A549 (cell line): Measurements from ENCODE around the gene APLP2. TPM values are rescaled to one million over a fixed set of nuclear protein-coding genes. Genes with fewer than 3 reads are reported as not detected.
A peak's percentile ranks its signal among the peaks of the same experiment; 100 is the strongest.

Experiments used
- ATAC-seq, 2 experiments: fragments of 200-7000 bp in 1 of 2; fragments of >200 bp in 1 of 2; cut with Nextera tagmentation in 1 of 2; cut with Tn5 transposase in 1 of 2; 3 replicates each; pipeline versions ENCODE4 v1.8.0 to v1.9.1; 2018 to 2020; ENCODE audit warnings: mild to moderate bottlenecking in 1 of 2, moderate library complexity in 1 of 2
- CTCF ChIA-PET: fragments of 300-600 bp; sonication (Branson Sonifier 250); formaldehyde crosslinking; extraction: SDS; loops from one replicate; lab custom pipeline; 2021; ENCODE audit warnings: antibody characterized with exemption, inconsistent platforms; lab: Yijun Ruan, JAX
- POLR2A ChIA-PET: fragments of 350-600 bp; formaldehyde crosslinking; extraction: SDS; loops from one replicate; lab custom pipeline; 2021; ENCODE audit warnings: antibody characterized with exemption, inconsistent platforms; lab: Yijun Ruan, JAX
- DNase-seq, 2 experiments: peaks; one replicate each; pipeline versions ENCODE4 v3.0.0 to v3.0.0-alpha.2; 2011 to 2016; ENCODE audit warnings: low read depth in 1 of 2, low spot score in 1 of 2
- FAIRE-seq: peaks from 2 replicates; lab custom pipeline; 2011; peaks lifted over from hg19 to GRCh38; lab: Jason Lieb, UNC
- H3K27ac ChIP-seq, 2 experiments: fragments of >200 bp; sonication (Bioruptor Twin); formaldehyde crosslinking; 3 replicates each; pipeline ENCODE4 v1.5.1; 2016 to 2017
- H3K4me1 ChIP-seq: fragments of >200 bp; sonication (Bioruptor Twin); formaldehyde crosslinking; 3 replicates; pipeline ENCODE4 v1.6.1; 2016
- H3K4me2 ChIP-seq: fragments of >200 bp; sonication (Bioruptor Twin); formaldehyde crosslinking; 3 replicates; pipeline ENCODE4 v1.6.1; 2016
- H3K4me3 ChIP-seq: fragments of >200 bp; sonication (Bioruptor Twin); formaldehyde crosslinking; 3 replicates; pipeline ENCODE4 v1.5.1; 2016
- H3K9me3 ChIP-seq: fragments of >200 bp; sonication (Bioruptor Twin); formaldehyde crosslinking; 3 replicates; pipeline ENCODE4 v1.6.1; 2016
- BHLHE40 ChIP-seq: IDR thresholded peaks from 2 replicates; pipeline ENCODE4 v1.6.1; 2012; ENCODE audit warnings: low read depth, low read length, inconsistent platforms
- CEBPB ChIP-seq, 2 experiments: fragments of >200 bp in 1 of 2; sonication (Bioruptor Twin) in 1 of 2; formaldehyde crosslinking in 1 of 2; IDR thresholded peaks; 2 replicates each; pipeline ENCODE4 v1.6.1; 2012 to 2016
- CHD4 ChIP-seq: fragments of 200-600 bp; sonication (generic); IDR thresholded peaks from 2 replicates; pipeline ENCODE4 v1.6.1; 2016; ENCODE audit warnings: antibody characterized with exemption, mild to moderate bottlenecking, borderline replicate concordance
- FOXS1 ChIP-seq: fragments of 250-450 bp; sonication (Bioruptor Pico); IDR thresholded peaks from 2 replicates; pipeline ENCODE4 v1.5.0; 2020; ENCODE audit warnings: mild to moderate bottlenecking, moderate library complexity
- HDAC2 ChIP-seq: fragments of 200-600 bp; sonication (generic); IDR thresholded peaks from 2 replicates; pipeline ENCODE4 v1.6.1; 2016
- HOXB13 ChIP-seq: fragments of 250-450 bp; sonication (Bioruptor Pico); IDR thresholded peaks from 2 replicates; pipeline ENCODE4 v1.5.0; 2020; ENCODE audit warnings: low read depth, mild to moderate bottlenecking, moderate library complexity
- JUNB ChIP-seq: fragments of >200 bp; sonication (Bioruptor Twin); formaldehyde crosslinking; IDR thresholded peaks from 2 replicates; pipeline ENCODE4 v1.6.1; 2016
- KDM1A ChIP-seq: fragments of 200-600 bp; sonication (generic); IDR thresholded peaks from 2 replicates; pipeline ENCODE4 v1.6.1; 2016; ENCODE audit warnings: low read depth, mild to moderate bottlenecking
- KDM5A ChIP-seq: fragments of 200-600 bp; sonication (generic); IDR thresholded peaks from 2 replicates; pipeline ENCODE4 v1.6.1; 2016; ENCODE audit warnings: antibody characterized with exemption, mild to moderate bottlenecking
- MAFK ChIP-seq: fragments of 450-650 bp; IDR thresholded peaks from 2 replicates; pipeline ENCODE4 v1.6.1; 2014; ENCODE audit not compliant: partially characterized antibody
- POLR2AphosphoS2 ChIP-seq: conservative IDR thresholded peaks from 2 replicates; pipeline ENCODE4 v1.6.1; 2012; ENCODE audit warnings: low read length, improper control_type of control experiment, inconsistent platforms
- RAD21 ChIP-seq, 2 experiments: fragments of >200 bp in 1 of 2; sonication (Bioruptor Twin) in 1 of 2; formaldehyde crosslinking in 1 of 2; IDR thresholded peaks in 1 of 2; conservative IDR thresholded peaks in 1 of 2; 2 replicates in 1 of 2; 3 replicates in 1 of 2; pipeline ENCODE4 v1.6.1; 2012 to 2018; ENCODE audit warnings: inconsistent platforms in 1 of 2
- SMC3 ChIP-seq: fragments of >200 bp; sonication (Bioruptor Twin); formaldehyde crosslinking; IDR thresholded peaks from 3 replicates; pipeline ENCODE4 v1.6.1; 2018; ENCODE audit warnings: inconsistent platforms
- TFCP2L1 ChIP-seq: fragments of 250-450 bp; sonication (Bioruptor Pico); IDR thresholded peaks from 2 replicates; pipeline ENCODE4 v1.5.0; 2021; ENCODE audit warnings: mild to moderate bottlenecking
- ZFP36 ChIP-seq: fragments of 450-650 bp; IDR thresholded peaks from 2 replicates; pipeline ENCODE4 v1.6.1; 2014; ENCODE audit warnings: borderline replicate concordance; ENCODE audit not compliant: partially characterized antibody
- WGBS: methylation state at CpG from one replicate; pipeline ENCODE4 v1.1.6; 2017; ENCODE audit errors: missing lambda C conversion rate; 5-methylcytosine and 5-hydroxymethylcytosine counted together
- polyA plus RNA-seq, 4 experiments: library from polyadenylated mRNA; depleted of rRNA in 3 of 4; stranded (reverse); fragments of >200 nt; fragmentation: RNase III in 1 of 4; extraction: RNeasy Plus Mini Kit Qiagen cat#74134 plus additional on column Dnase treatment in 1 of 4; gene quantifications; 2 replicates in 3 of 4; 3 replicates in 1 of 4; pipeline ENCODE4 v1.2.3, GENCODE V29; 2011 to 2017
- TF ChIP-seq, protein P1 (sequence below): IDR thresholded peaks from 2 replicates; pipeline ENCODE4 v1.6.1; 2012
- TF ChIP-seq, protein P2 (sequence below): fragments of >200 bp; sonication (Bioruptor Twin); formaldehyde crosslinking; IDR thresholded peaks from 3 replicates; pipeline ENCODE4 v1.5.1; 2016
- TF ChIP-seq, protein P3 (sequence below): fragments of 250-450 bp; sonication (Bioruptor Pico); IDR thresholded peaks from 2 replicates; pipeline ENCODE4 v1.5.0; 2021; ENCODE audit warnings: mild to moderate bottlenecking, moderate library complexity, borderline replicate concordance
- TF ChIP-seq, protein P4 (sequence below): fragments of >200 bp; sonication (Bioruptor Twin); formaldehyde crosslinking; IDR thresholded peaks from 3 replicates; pipeline ENCODE4 v1.6.1; 2016

APLP2 gene
- polyA plus RNA-seq, 2 of the 4 experiments (the other 2 are of a cell fraction), result 166 to 203 TPM

DNA sequence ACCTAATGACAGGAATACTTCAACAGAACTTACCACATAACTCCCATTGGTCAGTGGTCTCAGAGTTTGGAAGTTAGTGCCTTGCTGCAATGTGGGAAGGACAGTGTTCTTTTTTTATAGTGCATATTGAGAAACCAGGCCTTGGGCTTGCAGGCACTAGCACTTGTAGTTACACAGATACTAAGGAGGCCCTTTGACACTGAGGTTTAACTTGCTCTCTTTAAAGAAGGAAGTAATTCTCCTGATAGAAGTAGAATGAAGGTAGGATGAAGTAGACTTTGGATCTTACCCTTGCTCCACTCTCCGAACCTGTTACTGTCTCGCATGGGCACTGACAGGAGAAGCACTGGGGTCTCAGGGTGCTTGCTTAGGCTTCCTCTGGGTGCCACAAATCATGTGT is 58.9 kb downstream of the APLP2 start:
- Histone ChIP-seq H3K4me1 (peaks cover 13% of the 10 kb centered on the region), H3K4me2 (no peak overlapping the region), H3K4me3 (no peak overlapping the region), H3K9me3 (no peaks in the 10 kb centered on the region), H3K27ac (no peak overlapping the region)
- DNase-seq (no peak), ATAC-seq (no peak), FAIRE-seq (no peak)
- TF ChIP-seq, protein P1, sequence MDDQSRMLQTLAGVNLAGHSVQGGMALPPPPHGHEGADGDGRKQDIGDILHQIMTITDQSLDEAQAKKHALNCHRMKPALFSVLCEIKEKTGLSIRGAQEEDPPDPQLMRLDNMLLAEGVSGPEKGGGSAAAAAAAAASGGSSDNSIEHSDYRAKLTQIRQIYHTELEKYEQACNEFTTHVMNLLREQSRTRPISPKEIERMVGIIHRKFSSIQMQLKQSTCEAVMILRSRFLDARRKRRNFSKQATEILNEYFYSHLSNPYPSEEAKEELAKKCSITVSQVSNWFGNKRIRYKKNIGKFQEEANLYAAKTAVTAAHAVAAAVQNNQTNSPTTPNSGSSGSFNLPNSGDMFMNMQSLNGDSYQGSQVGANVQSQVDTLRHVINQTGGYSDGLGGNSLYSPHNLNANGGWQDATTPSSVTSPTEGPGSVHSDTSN, result no peak
- no peak for TF ChIP-seq MAFK
- TF ChIP-seq BHLHE40, result no peak
- ChIA-PET POLR2A (no interaction called here), CTCF (interaction anchor here (1.7 to 9.8 kb wide), 2 partner anchors 126 to 203 kb away, joined by 4 to 109 read pairs; partner anchors contain the start of gene PRDM10)
- 91% methylated on average over 2 of the region's 2 CpGs for WGBS

DNA sequence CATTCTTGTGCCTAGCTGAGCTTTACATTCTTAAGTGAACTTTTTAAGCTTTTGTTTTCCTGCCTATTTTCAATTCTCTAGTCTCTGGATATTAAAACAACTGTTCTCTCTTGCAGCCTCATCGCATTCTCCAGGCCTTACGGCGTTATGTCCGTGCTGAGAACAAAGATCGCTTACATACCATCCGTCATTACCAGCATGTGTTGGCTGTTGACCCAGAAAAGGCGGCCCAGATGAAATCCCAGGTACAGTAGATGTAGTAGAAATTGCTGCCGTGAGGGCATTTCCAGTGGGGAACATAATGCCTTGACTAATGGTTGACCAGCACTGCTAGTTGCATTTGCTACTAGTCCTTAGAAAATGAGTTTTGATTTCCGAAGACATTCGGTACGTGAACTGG is 60.2 kb downstream of the APLP2 start:
- POLR2A ChIA-PET, result no interaction called here
- no peak for ATAC-seq
- TF ChIP-seq, protein P2, sequence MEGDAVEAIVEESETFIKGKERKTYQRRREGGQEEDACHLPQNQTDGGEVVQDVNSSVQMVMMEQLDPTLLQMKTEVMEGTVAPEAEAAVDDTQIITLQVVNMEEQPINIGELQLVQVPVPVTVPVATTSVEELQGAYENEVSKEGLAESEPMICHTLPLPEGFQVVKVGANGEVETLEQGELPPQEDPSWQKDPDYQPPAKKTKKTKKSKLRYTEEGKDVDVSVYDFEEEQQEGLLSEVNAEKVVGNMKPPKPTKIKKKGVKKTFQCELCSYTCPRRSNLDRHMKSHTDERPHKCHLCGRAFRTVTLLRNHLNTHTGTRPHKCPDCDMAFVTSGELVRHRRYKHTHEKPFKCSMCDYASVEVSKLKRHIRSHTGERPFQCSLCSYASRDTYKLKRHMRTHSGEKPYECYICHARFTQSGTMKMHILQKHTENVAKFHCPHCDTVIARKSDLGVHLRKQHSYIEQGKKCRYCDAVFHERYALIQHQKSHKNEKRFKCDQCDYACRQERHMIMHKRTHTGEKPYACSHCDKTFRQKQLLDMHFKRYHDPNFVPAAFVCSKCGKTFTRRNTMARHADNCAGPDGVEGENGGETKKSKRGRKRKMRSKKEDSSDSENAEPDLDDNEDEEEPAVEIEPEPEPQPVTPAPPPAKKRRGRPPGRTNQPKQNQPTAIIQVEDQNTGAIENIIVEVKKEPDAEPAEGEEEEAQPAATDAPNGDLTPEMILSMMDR, result no peak
- TF ChIP-seq TFCP2L1, result no peak
- no peak for TF ChIP-seq HOXB13
- no peak for TF ChIP-seq KDM1A
- TF ChIP-seq CHD4, result no peak
- TF ChIP-seq KDM5A, result no peak
- TF ChIP-seq HDAC2, result no peak
- TF ChIP-seq SMC3, result no peak
- TF ChIP-seq FOXS1 (CRISPR knock-in tag), result no peak
- TF ChIP-seq POLR2AphosphoS2, result no peak
- no peak for TF ChIP-seq JUNB
- TF ChIP-seq, protein P3, sequence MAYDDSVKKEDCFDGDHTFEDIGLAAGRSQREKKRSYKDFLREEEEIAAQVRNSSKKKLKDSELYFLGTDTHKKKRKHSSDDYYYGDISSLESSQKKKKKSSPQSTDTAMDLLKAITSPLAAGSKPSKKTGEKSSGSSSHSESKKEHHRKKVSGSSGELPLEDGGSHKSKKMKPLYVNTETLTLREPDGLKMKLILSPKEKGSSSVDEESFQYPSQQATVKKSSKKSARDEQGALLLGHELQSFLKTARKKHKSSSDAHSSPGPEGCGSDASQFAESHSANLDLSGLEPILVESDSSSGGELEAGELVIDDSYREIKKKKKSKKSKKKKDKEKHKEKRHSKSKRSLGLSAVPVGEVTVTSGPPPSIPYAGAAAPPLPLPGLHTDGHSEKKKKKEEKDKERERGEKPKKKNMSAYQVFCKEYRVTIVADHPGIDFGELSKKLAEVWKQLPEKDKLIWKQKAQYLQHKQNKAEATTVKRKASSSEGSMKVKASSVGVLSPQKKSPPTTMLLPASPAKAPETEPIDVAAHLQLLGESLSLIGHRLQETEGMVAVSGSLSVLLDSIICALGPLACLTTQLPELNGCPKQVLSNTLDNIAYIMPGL, result no peak
- H3K4me2 ChIP-seq, result no peak overlapping the region
- no peak for FAIRE-seq
- no peak for DNase-seq
- CTCF ChIA-PET, result interaction anchor here (0.6 to 9.8 kb wide), 8 partner anchors 7 to 248 kb away, joined by 3 to 109 read pairs (median 4); partner anchors contain the start of gene PRDM10
- H3K27ac ChIP-seq, result no peak overlapping the region
- peaks cover 2% of the 10 kb centered on the region; the same call in 2 of the 3 replicates for H3K4me1 ChIP-seq
- H3K4me3 ChIP-seq, result no peak overlapping the region
- H3K9me3 ChIP-seq, result no peaks in the 10 kb centered on the region
- WGBS, result 93% methylated on average over 11 of the region's 11 CpGs

DNA sequence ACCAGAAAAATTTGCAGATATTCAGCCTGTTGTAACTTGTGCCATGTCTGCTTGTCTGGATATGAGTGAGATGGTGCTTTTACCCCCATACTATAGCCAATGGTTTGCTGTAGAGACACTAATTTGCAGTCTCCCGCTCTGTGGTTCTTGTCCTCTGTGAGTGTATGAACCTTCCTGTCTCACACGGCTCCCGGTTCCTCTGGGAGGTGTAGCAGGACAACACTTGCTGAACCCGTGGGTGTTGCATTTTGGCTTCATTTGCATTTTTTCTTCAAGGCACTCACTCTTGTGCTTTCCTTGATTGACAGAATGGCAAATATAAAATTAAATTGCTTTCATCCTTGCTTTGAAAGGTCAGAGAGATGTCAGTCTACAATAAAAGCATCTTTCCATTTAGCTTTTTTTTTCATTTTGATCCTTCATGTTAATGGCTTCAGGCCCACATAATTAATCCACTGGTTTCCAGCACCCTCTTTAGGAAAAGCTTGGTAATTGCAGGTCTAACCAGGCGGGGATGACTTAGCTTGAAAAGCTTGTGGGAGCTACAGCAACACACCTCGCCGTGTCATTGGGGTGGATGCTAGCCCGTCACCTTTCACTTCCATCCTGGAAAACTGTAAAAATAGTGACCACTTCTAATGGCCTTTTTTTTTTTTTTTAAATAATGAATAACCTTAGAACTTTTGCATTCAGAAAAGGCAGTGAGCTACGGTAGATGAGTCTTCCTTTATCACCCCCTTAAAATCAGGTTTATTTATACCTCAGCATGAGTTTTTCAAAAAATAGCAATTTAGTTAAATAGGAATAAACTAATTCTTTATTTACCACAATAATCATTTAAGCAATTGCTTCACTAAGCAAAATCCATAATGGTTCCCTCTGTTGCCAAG is 62.5 kb downstream of the APLP2 start:
- H3K27ac ChIP-seq, result no peak overlapping the region
- TF ChIP-seq SMC3, result peak; percentile 70; the same call in 2 of the 3 replicates
- peak; percentile 82 to 84 for TF ChIP-seq RAD21 (conservative IDR thresholded peaks at IDR 0.05 in 1 of 2, IDR thresholded peaks at IDR 0.05 in 1 of 2)
- TF ChIP-seq, protein P4, sequence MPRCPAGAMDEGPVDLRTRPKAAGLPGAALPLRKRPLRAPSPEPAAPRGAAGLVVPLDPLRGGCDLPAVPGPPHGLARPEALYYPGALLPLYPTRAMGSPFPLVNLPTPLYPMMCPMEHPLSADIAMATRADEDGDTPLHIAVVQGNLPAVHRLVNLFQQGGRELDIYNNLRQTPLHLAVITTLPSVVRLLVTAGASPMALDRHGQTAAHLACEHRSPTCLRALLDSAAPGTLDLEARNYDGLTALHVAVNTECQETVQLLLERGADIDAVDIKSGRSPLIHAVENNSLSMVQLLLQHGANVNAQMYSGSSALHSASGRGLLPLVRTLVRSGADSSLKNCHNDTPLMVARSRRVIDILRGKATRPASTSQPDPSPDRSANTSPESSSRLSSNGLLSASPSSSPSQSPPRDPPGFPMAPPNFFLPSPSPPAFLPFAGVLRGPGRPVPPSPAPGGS, result no peak
- TF ChIP-seq CEBPB (IDR thresholded peaks at IDR 0.05), result no peak
- TF ChIP-seq ZFP36, result no peak
- TF ChIP-seq, protein P2, result peak; percentile 66
- TF ChIP-seq, all 56 proteins: peak for 3
- H3K9me3 ChIP-seq, result no peaks in the 10 kb centered on the region
- DNase-seq (peak; percentile 61 to 71), ATAC-seq (peak; percentile 73 to 87; a peak in 4 of 6 replicates), FAIRE-seq (no peak)
- H3K4me3 ChIP-seq, result no peak overlapping the region
- CTCF ChIA-PET, result interaction anchor here (0.6 to 9.8 kb wide), 28 partner anchors 9 to 347 kb away, joined by 3 to 109 read pairs (median 4); partner anchors contain the start of gene PRDM10
- POLR2A ChIA-PET, result interaction anchor here (0.6 to 2.3 kb wide), 3 partner anchors 129 to 250 kb away, joined by 3 to 19 read pairs (median 3); partner anchors contain the start of gene PRDM10
- H3K4me2 ChIP-seq, result no peak overlapping the region
- no peaks in the 10 kb centered on the region for H3K4me1 ChIP-seq
- 62% methylated on average over 9 of the region's 9 CpGs for WGBS
